ENCODE measurements around the gene ZFP36L1. TPM values are rescaled to one million over a fixed set of nuclear protein-coding genes. Genes with fewer than 3 reads are reported as not detected.
A peak's percentile ranks its signal among the peaks of the same experiment; 100 is the strongest.

ZFP36L1 gene
- total RNA-seq, 1 donor from 2014 or later = 42.9 TPM

DNA sequence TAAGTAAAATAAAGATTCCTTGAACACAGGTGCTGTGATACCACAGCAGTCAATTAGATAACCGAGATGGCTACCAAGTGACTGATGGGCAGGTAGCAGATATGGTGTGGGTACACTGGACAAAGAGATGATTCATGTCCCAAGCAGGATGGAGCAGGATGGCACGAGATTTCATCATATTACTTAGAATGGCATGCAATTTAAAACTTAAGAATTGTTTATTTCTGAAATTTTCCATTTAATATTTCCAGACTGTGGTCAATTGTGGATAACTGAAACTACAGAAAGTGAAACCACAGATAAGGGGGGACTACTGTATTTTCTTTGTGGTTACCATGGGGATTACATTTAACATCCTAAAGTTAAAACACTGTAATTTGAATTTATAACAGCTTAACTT is 7.5 kb upstream of the ZFP36L1 start:
- Histone ChIP-seq H3K4me2 (no peak overlapping the region), H3K4me1 (peaks cover 16% of the 10 kb centered on the region), H3K4me3 (no peak overlapping the region), H3K27me3 (no peaks in the 10 kb centered on the region), H3K9me3 (ENCODE audit: low read depth) (no peaks in the 10 kb centered on the region), H3F3A (ENCODE audit: low read depth) (peaks cover 28% of the 10 kb centered on the region), H2AFZ (replicated peaks) (no peak overlapping the region), H3K27ac (no peak overlapping the region), H3K9ac (no peak overlapping the region), H3K79me2 (ENCODE audit: low read depth) (peaks cover 12% of the 10 kb centered on the region), H4K20me1 (ENCODE audit: low read depth) (no peaks in the 10 kb centered on the region), H3K36me3 (no peaks in the 10 kb centered on the region)
- Mint-ChIP-seq H3K9me3 (peaks cover 47% of the 10 kb centered on the region), H3K4me3 (no peak overlapping the region), H3K36me3 (peaks cover 15% of the 10 kb centered on the region), H3K27ac (no peak overlapping the region), H3K27me3 (ENCODE audit: insufficient read depth, low read depth) (peaks cover 7% of the 10 kb centered on the region), H3K4me1 (peaks cover 20% of the 10 kb centered on the region)
- DNase-seq (ENCODE audit: low spot score) = no peak
- TF ChIP-seq EZH2phosphoT487 (IDR thresholded peaks at IDR 0.05) (no peak), EZH2 (IDR thresholded peaks at IDR 0.05) (no peak)
- TF ChIP-seq, protein P1, sequence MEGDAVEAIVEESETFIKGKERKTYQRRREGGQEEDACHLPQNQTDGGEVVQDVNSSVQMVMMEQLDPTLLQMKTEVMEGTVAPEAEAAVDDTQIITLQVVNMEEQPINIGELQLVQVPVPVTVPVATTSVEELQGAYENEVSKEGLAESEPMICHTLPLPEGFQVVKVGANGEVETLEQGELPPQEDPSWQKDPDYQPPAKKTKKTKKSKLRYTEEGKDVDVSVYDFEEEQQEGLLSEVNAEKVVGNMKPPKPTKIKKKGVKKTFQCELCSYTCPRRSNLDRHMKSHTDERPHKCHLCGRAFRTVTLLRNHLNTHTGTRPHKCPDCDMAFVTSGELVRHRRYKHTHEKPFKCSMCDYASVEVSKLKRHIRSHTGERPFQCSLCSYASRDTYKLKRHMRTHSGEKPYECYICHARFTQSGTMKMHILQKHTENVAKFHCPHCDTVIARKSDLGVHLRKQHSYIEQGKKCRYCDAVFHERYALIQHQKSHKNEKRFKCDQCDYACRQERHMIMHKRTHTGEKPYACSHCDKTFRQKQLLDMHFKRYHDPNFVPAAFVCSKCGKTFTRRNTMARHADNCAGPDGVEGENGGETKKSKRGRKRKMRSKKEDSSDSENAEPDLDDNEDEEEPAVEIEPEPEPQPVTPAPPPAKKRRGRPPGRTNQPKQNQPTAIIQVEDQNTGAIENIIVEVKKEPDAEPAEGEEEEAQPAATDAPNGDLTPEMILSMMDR (IDR thresholded peaks at IDR 0.05) = no peak

DNA sequence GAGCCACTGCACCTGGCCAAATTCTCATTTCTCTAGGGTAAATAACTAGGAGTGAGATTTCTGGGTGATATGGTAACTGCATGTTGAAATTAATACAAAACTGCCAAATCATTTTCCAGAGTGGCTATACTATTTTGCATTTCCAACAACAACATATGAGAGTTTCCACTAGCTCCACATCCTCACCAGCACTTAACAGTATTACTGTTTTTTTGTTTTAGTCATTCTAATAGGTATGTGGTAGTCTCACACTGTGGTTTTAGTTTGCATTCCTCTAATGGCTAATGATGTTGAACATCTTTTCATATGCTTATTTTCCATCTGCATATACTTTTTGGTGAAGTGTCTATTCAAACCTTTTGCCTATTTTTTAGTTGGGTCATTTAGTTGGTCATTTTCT is 5.8 kb upstream of the ZFP36L1 start:
- H3K4me1 Mint-ChIP-seq = peaks cover 29% of the 10 kb centered on the region
- H3K27me3 Mint-ChIP-seq (ENCODE audit: insufficient read depth, low read depth) = peaks cover 11% of the 10 kb centered on the region
- H3K9me3 ChIP-seq (ENCODE audit: low read depth) = no peaks in the 10 kb centered on the region
- no peaks in the 10 kb centered on the region for H3K36me3 ChIP-seq
- H3K36me3 Mint-ChIP-seq = peaks cover 15% of the 10 kb centered on the region
- no peak overlapping the region for H3K27ac Mint-ChIP-seq
- H2AFZ ChIP-seq (replicated peaks) = no peak overlapping the region
- peaks cover 29% of the 10 kb centered on the region for H3K79me2 ChIP-seq (ENCODE audit: low read depth)
- H3K27me3 ChIP-seq = no peaks in the 10 kb centered on the region
- peaks cover 35% of the 10 kb centered on the region for H3K9me3 Mint-ChIP-seq
- peaks cover 46% of the 10 kb centered on the region for H3F3A ChIP-seq (ENCODE audit: low read depth)
- peaks cover 16% of the 10 kb centered on the region for H3K4me1 ChIP-seq
- TF ChIP-seq EZH2 (IDR thresholded peaks at IDR 0.05) (no peak), EZH2phosphoT487 (IDR thresholded peaks at IDR 0.05) (no peak)
- TF ChIP-seq, protein P1 (IDR thresholded peaks at IDR 0.05) = no peak
- H3K9ac ChIP-seq = no peak overlapping the region
- H3K4me3 ChIP-seq = no peak overlapping the region
- DNase-seq (ENCODE audit: low spot score) = no peak
- H4K20me1 ChIP-seq (ENCODE audit: low read depth) = no peaks in the 10 kb centered on the region
- H3K4me3 Mint-ChIP-seq = no peak overlapping the region
- no peak overlapping the region for H3K4me2 ChIP-seq
- no peak overlapping the region for H3K27ac ChIP-seq

DNA sequence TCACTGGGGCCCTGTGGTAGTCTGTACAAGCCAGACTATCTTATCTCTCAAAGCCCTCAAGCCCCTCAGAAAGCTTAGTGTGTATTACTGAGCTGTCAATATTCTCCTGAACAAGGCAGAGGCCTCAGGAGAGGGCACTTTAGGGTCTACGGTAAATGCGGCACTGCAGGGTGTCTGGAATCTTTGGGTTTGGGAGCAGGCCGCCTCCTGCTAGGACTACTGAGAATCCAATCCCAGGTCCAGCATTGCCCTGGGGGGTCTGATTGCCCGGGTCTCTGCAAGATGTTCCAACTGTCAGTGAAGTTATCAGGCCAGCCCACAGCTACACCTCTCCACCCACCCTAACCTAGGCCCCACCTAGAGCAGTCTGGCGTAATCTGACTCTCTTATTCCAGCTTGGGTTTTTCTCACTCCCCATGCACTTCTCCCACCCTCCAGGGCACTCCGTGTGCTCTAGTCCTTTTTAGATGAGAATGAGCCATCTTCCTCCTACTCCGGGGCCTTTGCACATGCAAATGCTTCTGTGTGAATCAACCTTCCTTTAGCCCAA is 4.3 kb upstream of the ZFP36L1 start:
- H2AFZ ChIP-seq (replicated peaks) = no peak overlapping the region
- Mint-ChIP-seq H3K36me3 (peaks cover 23% of the 10 kb centered on the region), H3K27ac (peak overlapping the region; percentile 2), H3K9me3 (peaks cover 29% of the 10 kb centered on the region), H3K4me3 (peak overlapping the region; percentile 94), H3K4me1 (peaks cover 29% of the 10 kb centered on the region), H3K27me3 (ENCODE audit: insufficient read depth, low read depth) (peaks cover 22% of the 10 kb centered on the region)
- H3K4me1 ChIP-seq = peaks cover 16% of the 10 kb centered on the region
- H3K36me3 ChIP-seq = no peaks in the 10 kb centered on the region
- H3K9ac ChIP-seq = no peak overlapping the region
- peak; percentile 45 for DNase-seq (ENCODE audit: low spot score)
- peaks cover 60% of the 10 kb centered on the region for H3F3A ChIP-seq (ENCODE audit: low read depth)
- peaks cover 39% of the 10 kb centered on the region for H3K79me2 ChIP-seq (ENCODE audit: low read depth)
- no peak for TF ChIP-seq EZH2phosphoT487 (IDR thresholded peaks at IDR 0.05)
- no peak for TF ChIP-seq EZH2 (IDR thresholded peaks at IDR 0.05)
- TF ChIP-seq, protein P1 (IDR thresholded peaks at IDR 0.05) = no peak
- no peaks in the 10 kb centered on the region for H3K27me3 ChIP-seq
- no peak overlapping the region for H3K27ac ChIP-seq
- H3K4me3 ChIP-seq = no peak overlapping the region
- H4K20me1 ChIP-seq (ENCODE audit: low read depth) = peaks cover 6% of the 10 kb centered on the region
- peak overlapping the region; percentile 97 for H3K4me2 ChIP-seq
- H3K9me3 ChIP-seq (ENCODE audit: low read depth) = no peaks in the 10 kb centered on the region
